ENCODE results near the gene RHOF.

- TF ChIP-seq CTCF (IDR thresholded peaks at IDR 0.05) (no peak), POLR2A (IDR thresholded peaks at IDR 0.05) (no peak)
These were observed 59.6 kb downstream of the RHOF start for GRCh38 chr12:121733849-121734248.

Measured in stomach (tissue), 4 donors.